Astrocyte (in vitro differentiated cells and primary cell): Measurements from ENCODE around the gene ERF.

Source experiments
- CTCF ChIP-seq: IDR thresholded peaks from 2 replicates; pipeline ENCODE4 v1.5.1; 2011; ENCODE audit warnings: low read depth, mild to moderate bottlenecking, inconsistent platforms, low read length, moderate library complexity; ENCODE audit not compliant: insufficient read depth
- EZH2 ChIP-seq: IDR thresholded peaks from 2 replicates; pipeline ENCODE4 v1.6.1; 2012; ENCODE audit warnings: mild to moderate bottlenecking, low read length, inconsistent platforms; ENCODE audit not compliant: insufficient read depth

GRCh38 chr19:42279902-42280814 is 25.2 kb upstream of the ERF start:
- no peak for TF ChIP-seq EZH2
- TF ChIP-seq CTCF: peak; percentile 68
